HG02840 (cell line): ENCODE data around the gene HRH4.

Experiments
- ATAC-seq: cut with Tn5 transposase; IDR thresholded peaks from one replicate; pipeline ENCODE4 v1.9.1; 2021; ENCODE audit warnings: mild to moderate bottlenecking, moderate library complexity, moderate number of reproducible peaks; ENCODE audit not compliant: unreplicated experiment, low FRiP score

Gene HRH4

DNA sequence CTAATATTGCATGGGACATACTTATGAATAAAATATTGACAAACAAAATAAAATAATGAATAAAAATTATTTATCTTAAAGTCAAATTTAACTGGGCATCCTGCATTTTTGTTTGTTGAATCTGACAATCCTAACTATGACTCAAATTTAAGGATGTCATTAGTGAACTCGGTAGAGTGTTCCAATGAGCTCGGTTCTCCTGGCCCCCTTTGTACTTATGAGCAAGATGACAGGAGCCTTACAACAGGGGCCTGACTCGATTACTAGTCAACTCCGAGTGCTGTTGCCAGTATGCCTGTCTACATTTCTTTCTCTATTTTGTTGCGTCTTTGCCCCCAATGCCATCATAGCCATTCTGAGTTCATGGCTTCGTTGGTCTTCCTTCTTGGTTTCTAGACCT is 40.3 kb downstream of the HRH4 start:
- ATAC-seq, result no peak

DNA sequence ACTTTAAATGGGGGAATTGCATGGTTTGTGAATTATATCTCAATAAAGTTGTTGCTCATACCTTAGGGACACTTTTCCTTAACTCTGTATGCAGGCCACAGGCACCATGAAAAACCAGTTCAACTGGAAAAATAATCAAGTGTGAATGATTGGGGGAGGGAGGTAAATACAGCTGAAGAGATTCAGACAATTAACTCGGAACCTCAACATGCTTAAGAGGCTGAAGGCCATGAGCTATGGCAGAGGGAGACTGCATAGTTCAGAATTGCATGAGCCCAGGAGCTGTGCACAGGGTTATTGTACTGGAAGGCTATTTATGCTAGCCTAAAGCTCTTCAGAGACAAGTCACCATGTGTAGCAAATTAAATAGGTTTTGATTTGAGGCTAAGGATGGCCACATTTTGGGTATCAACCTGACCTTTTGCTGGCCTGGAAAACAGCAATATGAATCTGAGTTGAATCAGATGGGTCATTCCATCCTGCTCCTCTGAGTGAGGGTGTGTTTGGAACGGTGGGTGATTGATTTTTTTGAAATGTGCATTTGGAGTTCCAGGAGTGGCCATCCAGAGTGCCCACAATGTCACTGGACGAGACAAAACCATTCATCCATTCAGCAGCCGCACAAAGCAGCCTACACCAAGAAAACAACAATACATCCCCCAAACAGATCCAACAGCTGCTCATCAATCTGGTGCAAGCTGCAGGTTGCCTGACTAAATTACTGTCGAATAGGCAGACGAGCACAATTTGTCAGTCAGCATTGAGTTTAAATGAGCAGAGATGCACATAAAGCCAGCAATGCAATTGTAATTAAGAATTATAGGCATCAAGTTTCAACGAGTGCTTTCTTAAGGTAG is 42.5 kb downstream of the HRH4 start:
- ATAC-seq, result no peak

DNA sequence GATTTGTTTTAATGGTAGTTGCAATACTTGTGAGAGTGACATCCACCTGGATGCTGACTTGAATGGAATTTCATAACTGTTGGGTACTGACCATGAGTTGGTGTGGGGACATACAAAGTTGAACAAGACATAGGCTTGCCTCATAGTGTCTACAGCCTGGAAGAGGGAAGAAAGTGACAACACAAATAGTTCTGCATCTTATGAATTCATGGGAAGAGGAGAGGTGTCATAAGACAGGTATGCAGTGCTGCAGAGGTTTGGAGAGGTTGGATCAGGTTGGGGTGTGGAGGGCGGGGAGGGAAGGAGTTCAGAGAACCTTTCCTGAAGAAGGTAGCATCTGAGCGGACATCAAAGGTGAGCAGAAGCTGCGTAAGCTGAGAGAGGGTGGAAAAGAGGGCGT is 44.0 kb downstream of the HRH4 start:
- ATAC-seq, result no peak

DNA sequence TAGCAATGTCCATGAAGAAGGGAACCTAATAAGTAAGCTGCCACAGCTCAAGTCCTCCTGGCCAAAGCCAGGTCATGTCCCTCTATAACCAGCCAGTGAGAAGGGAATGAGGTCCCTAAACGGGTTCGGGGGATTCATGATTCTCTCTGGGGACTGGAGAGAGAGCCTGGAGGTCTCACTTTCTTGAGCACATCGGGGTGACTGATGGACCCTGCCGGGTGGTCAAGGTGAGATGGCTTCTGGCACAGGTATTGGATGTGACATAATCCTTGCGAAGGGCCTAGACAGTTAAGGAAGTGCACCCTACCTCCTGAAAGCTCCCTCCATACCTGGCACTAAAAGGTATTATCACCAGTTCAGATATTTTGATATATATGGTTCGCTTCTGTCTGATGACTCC is 45.7 kb downstream of the HRH4 start:
- ATAC-seq, result no peak

DNA sequence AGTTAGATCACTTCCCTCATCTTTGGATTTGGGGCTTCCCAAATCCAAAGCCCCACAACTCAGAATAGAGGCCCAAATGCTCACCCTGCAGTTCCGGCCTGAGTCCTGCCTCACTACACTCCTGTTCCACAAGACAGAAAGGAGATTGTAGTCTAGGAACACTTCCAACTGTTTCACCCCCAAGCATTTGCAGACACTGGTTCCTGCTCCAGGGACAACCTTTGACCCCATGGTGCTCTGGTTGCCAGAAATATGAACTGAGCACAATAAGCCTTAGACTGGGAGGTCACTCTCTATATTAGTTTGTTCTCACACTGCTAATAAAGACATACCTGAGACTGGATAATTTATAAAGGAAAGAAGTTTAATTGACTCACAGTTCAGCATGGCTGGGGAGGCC is 49.0 kb downstream of the HRH4 start:
- ATAC-seq, result no peak

DNA sequence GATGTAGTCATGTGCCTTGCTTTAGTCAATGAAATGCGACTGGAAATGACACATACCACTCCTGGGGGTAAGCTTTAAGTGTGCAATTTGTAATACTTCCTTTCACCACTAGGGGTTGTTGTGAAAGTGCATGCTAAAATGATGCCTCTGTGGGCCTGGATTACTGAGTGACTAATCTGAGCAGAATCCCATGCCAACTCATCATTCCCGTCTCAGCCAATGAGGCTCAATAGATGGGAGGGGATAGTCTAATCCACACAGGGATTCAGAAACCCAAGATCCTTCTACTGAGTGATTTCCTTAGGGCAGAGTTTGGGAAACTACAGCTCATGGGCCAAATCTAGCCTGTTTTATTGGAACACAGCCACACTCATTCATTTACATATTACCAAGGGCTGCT is 54.0 kb downstream of the HRH4 start:
- no peak for ATAC-seq

DNA sequence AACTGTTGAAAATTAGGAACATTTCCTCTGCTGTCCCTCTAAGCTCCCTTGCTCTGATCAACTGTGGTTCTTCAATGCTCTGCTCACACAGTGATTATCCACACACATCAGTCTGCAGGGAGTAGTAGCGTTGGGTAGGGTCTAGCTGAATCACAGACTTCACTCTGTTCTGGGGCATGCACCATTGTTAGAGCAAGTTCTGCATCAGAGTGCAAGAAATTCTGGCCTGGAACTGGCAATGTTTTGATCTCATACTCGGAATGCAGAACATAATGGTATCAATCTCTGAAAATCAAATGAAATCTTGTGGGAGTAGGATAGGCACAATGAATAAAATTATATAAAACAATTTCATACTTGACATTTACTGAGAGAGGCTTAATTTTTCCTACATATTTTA is 55.3 kb downstream of the HRH4 start:
- ATAC-seq, result no peak

DNA sequence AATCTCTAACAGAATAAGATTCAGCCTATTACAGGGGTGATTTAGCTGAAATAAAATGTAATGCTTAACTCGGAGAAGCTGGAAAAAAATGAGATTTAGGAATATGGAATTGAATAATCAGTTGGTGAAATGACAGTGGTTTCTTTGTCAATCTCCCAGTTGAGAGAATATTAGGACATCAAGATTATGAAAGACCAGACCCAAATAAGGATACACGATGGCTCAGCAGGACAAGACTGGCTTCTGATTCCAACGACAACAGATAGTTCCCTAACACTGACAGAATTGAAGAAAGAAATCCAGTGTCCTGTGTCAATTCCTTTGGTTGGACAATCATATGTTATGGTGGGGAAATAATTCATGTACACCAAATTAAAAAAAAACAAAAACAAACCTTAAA is 55.8 kb downstream of the HRH4 start:
- ATAC-seq, result no peak

DNA sequence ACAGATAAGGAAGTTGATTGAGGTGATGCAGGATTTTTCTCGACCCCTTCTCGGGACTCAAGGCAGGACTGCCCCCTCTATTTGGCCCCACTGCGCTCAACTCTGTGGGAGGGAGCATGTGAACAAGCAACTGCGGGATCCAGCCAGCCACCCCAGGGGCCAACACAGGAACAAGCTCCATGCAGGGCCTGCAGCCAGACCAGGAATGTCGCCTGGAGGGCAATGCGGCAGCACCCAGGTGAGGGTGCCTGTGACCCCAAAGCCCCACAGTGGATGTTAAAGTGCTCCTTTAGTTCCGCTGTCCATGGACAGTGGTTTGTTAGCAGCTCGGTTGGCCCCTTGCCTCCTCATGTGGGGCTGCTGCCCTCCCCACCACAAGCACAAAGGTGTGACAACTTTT is 57.1 kb downstream of the HRH4 start:
- ATAC-seq, result no peak

DNA sequence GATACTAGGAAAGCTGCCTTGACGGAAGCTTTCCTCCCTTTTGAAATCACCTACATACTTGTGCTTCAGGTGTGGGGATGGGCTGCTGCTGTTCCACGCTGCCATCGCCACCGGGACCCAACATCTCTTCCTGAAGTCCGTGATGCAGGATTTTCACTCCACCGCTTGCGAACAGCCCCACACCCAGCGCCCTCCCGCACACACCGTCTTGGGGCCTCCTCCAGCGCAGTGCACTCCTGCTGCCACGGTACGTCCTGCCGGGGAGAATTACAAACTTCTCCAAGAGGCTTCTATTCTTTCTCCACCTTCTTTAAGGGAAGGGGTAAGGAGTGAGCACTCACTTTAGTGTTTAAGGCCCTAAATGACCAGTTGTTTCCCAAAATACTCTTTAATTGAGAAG is 58.2 kb downstream of the HRH4 start:
- no peak for ATAC-seq
